ENCODE data around the gene HOXC12.

GRCh38 chr12:53963434-53964314, 9.0 kb downstream of the HOXC12 start:
- TF ChIP-seq, protein P1, sequence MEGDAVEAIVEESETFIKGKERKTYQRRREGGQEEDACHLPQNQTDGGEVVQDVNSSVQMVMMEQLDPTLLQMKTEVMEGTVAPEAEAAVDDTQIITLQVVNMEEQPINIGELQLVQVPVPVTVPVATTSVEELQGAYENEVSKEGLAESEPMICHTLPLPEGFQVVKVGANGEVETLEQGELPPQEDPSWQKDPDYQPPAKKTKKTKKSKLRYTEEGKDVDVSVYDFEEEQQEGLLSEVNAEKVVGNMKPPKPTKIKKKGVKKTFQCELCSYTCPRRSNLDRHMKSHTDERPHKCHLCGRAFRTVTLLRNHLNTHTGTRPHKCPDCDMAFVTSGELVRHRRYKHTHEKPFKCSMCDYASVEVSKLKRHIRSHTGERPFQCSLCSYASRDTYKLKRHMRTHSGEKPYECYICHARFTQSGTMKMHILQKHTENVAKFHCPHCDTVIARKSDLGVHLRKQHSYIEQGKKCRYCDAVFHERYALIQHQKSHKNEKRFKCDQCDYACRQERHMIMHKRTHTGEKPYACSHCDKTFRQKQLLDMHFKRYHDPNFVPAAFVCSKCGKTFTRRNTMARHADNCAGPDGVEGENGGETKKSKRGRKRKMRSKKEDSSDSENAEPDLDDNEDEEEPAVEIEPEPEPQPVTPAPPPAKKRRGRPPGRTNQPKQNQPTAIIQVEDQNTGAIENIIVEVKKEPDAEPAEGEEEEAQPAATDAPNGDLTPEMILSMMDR (IDR thresholded peaks at IDR 0.05), result no peak
- TF ChIP-seq POLR2A (IDR thresholded peaks at IDR 0.05), result no peak

All from esophagus squamous epithelium (tissue), 4 donors.